ENCODE results near the gene GCKR. TPM values are rescaled to one million over a fixed set of nuclear protein-coding genes. Genes with fewer than 3 reads are reported as not detected.

Gene GCKR
- polyA plus RNA-seq (2013, experiment 1 of 4): 1.8 TPM
- polyA plus RNA-seq (2013, experiment 2 of 4): 1.2 TPM
- polyA plus RNA-seq (2013, experiment 3 of 4): 0.91 TPM
- 0.41 TPM for polyA plus RNA-seq (2013, experiment 4 of 4)

- Histone ChIP-seq H3K4me1 (ENCODE audit: control insufficient read depth, insufficient read depth, low read length) (no peaks in the 10 kb centered on the region), H3K9me3 (ENCODE audit: control insufficient read depth, low read length) (no peaks in the 10 kb centered on the region), H3K36me3 (ENCODE audit: control insufficient read depth, insufficient read depth, low read length) (no peaks in the 10 kb centered on the region), H3K4me3 (ENCODE audit: insufficient read depth, low read depth, low read length) (no peak within 1 kb of the TSS), H3K27me3 (ENCODE audit: control insufficient read depth, insufficient read depth, low read length, poor library complexity, severe bottlenecking) (peaks cover 62% of the 10 kb centered on the region), H3K27ac (ENCODE audit: insufficient read depth, low read depth, low read length, poor library complexity, severe bottlenecking) (no peak within 1 kb of the TSS)
- 91 to 93% methylated on average over 12 of the region's 12 CpGs for WGBS, 2 experiments
Observed at GRCh38 chr2:27496357-27497287, at the start of gene GCKR. TSS of gene GCKR (plus strand) at chr2:27496839. CDS start at chr2:27496905, 66 bp downstream.

- Histone ChIP-seq H3K27ac (ENCODE audit: insufficient read depth, low read depth, low read length, poor library complexity, severe bottlenecking) (no peak overlapping the region), H3K27me3 (ENCODE audit: control insufficient read depth, insufficient read depth, low read length, poor library complexity, severe bottlenecking) (no peaks in the 10 kb centered on the region), H3K9me3 (ENCODE audit: control insufficient read depth, low read length) (no peaks in the 10 kb centered on the region), H3K36me3 (ENCODE audit: control insufficient read depth, insufficient read depth, low read length) (peaks cover 18% of the 10 kb centered on the region), H3K4me1 (ENCODE audit: control insufficient read depth, insufficient read depth, low read length) (no peaks in the 10 kb centered on the region), H3K4me3 (ENCODE audit: insufficient read depth, low read depth, low read length) (no peak overlapping the region)
- 60% methylated on average over 3 of the region's 3 CpGs for WGBS, 2 experiments
Observed at GRCh38 chr2:27448381-27448780, 48.3 kb upstream of the GCKR start.

GRCh38 chr2:27451095-27451494 is 45.5 kb upstream of the GCKR start:
- Histone ChIP-seq H3K9me3 (ENCODE audit: control insufficient read depth, low read length) (no peaks in the 10 kb centered on the region), H3K4me1 (ENCODE audit: control insufficient read depth, insufficient read depth, low read length) (no peaks in the 10 kb centered on the region), H3K36me3 (ENCODE audit: control insufficient read depth, insufficient read depth, low read length) (peaks cover 22% of the 10 kb centered on the region), H3K4me3 (ENCODE audit: insufficient read depth, low read depth, low read length) (no peak overlapping the region), H3K27me3 (ENCODE audit: control insufficient read depth, insufficient read depth, low read length, poor library complexity, severe bottlenecking) (no peaks in the 10 kb centered on the region), H3K27ac (ENCODE audit: insufficient read depth, low read depth, low read length, poor library complexity, severe bottlenecking) (no peak overlapping the region)
- WGBS, 2 experiments: 46 to 48% methylated on average over 1 of the region's 1 CpG

GRCh38 chr2:27453968-27454367 is 42.7 kb upstream of the GCKR start:
- 91 to 93% methylated on average over 7 of the region's 7 CpGs for WGBS, 2 experiments
- H3K27me3 ChIP-seq (ENCODE audit: control insufficient read depth, insufficient read depth, low read length, poor library complexity, severe bottlenecking): no peaks in the 10 kb centered on the region
- H3K4me3 ChIP-seq (ENCODE audit: insufficient read depth, low read depth, low read length): no peak overlapping the region
- no peaks in the 10 kb centered on the region for H3K9me3 ChIP-seq (ENCODE audit: control insufficient read depth, low read length)
- H3K36me3 ChIP-seq (ENCODE audit: control insufficient read depth, insufficient read depth, low read length): peaks cover 25% of the 10 kb centered on the region
- H3K27ac ChIP-seq (ENCODE audit: insufficient read depth, low read depth, low read length, poor library complexity, severe bottlenecking): no peak overlapping the region
- no peaks in the 10 kb centered on the region for H3K4me1 ChIP-seq (ENCODE audit: control insufficient read depth, insufficient read depth, low read length)

- H3K36me3 ChIP-seq (ENCODE audit: control insufficient read depth, insufficient read depth, low read length): peaks cover 11% of the 10 kb centered on the region
- no peak overlapping the region for H3K27ac ChIP-seq (ENCODE audit: insufficient read depth, low read depth, low read length, poor library complexity, severe bottlenecking)
- H3K4me3 ChIP-seq (ENCODE audit: insufficient read depth, low read depth, low read length): no peak overlapping the region
- no peaks in the 10 kb centered on the region for H3K9me3 ChIP-seq (ENCODE audit: control insufficient read depth, low read length)
- H3K4me1 ChIP-seq (ENCODE audit: control insufficient read depth, insufficient read depth, low read length): no peaks in the 10 kb centered on the region
- WGBS, 2 experiments: 96% methylated on average over 8 of the region's 8 CpGs
- no peaks in the 10 kb centered on the region for H3K27me3 ChIP-seq (ENCODE audit: control insufficient read depth, insufficient read depth, low read length, poor library complexity, severe bottlenecking)
Observed at GRCh38 chr2:27461118-27461517, 35.5 kb upstream of the GCKR start.

- no peak overlapping the region for H3K4me3 ChIP-seq (ENCODE audit: insufficient read depth, low read depth, low read length)
- WGBS, 2 experiments: 93 to 95% methylated on average over 7 of the region's 7 CpGs
- no peaks in the 10 kb centered on the region for H3K9me3 ChIP-seq (ENCODE audit: control insufficient read depth, low read length)
- no peaks in the 10 kb centered on the region for H3K4me1 ChIP-seq (ENCODE audit: control insufficient read depth, insufficient read depth, low read length)
- no peak overlapping the region for H3K27ac ChIP-seq (ENCODE audit: insufficient read depth, low read depth, low read length, poor library complexity, severe bottlenecking)
- no peaks in the 10 kb centered on the region for H3K27me3 ChIP-seq (ENCODE audit: control insufficient read depth, insufficient read depth, low read length, poor library complexity, severe bottlenecking)
- no peaks in the 10 kb centered on the region for H3K36me3 ChIP-seq (ENCODE audit: control insufficient read depth, insufficient read depth, low read length)
Observed at GRCh38 chr2:27464443-27464842, 32.2 kb upstream of the GCKR start.

- no peaks in the 10 kb centered on the region for H3K27me3 ChIP-seq (ENCODE audit: control insufficient read depth, insufficient read depth, low read length, poor library complexity, severe bottlenecking)
- H3K27ac ChIP-seq (ENCODE audit: insufficient read depth, low read depth, low read length, poor library complexity, severe bottlenecking): no peak overlapping the region
- no peaks in the 10 kb centered on the region for H3K9me3 ChIP-seq (ENCODE audit: control insufficient read depth, low read length)
- WGBS, 2 experiments: 90 to 92% methylated on average over 4 to 5 of the region's 5 CpGs
- H3K36me3 ChIP-seq (ENCODE audit: control insufficient read depth, insufficient read depth, low read length): peaks cover 6% of the 10 kb centered on the region
- H3K4me1 ChIP-seq (ENCODE audit: control insufficient read depth, insufficient read depth, low read length): no peaks in the 10 kb centered on the region
- H3K4me3 ChIP-seq (ENCODE audit: insufficient read depth, low read depth, low read length): no peak overlapping the region
Observed at GRCh38 chr2:27471961-27472360, 24.7 kb upstream of the GCKR start.

- peaks cover 3% of the 10 kb centered on the region for H3K4me1 ChIP-seq (ENCODE audit: control insufficient read depth, insufficient read depth, low read length)
- H3K36me3 ChIP-seq (ENCODE audit: control insufficient read depth, insufficient read depth, low read length): no peaks in the 10 kb centered on the region
- H3K27ac ChIP-seq (ENCODE audit: insufficient read depth, low read depth, low read length, poor library complexity, severe bottlenecking): no peak overlapping the region
- 44 to 59% methylated on average over 3 of the region's 3 CpGs for WGBS, 2 experiments
- H3K9me3 ChIP-seq (ENCODE audit: control insufficient read depth, low read length): no peaks in the 10 kb centered on the region
- no peaks in the 10 kb centered on the region for H3K27me3 ChIP-seq (ENCODE audit: control insufficient read depth, insufficient read depth, low read length, poor library complexity, severe bottlenecking)
- H3K4me3 ChIP-seq (ENCODE audit: insufficient read depth, low read depth, low read length): no peak overlapping the region
Observed at GRCh38 chr2:27485496-27485895, 11.1 kb upstream of the GCKR start.

GRCh38 chr2:27489118-27489497 is 7.5 kb upstream of the GCKR start:
- Histone ChIP-seq H3K36me3 (ENCODE audit: control insufficient read depth, insufficient read depth, low read length) (no peaks in the 10 kb centered on the region), H3K4me3 (ENCODE audit: insufficient read depth, low read depth, low read length) (peak overlapping the region; percentile 78), H3K9me3 (ENCODE audit: control insufficient read depth, low read length) (no peaks in the 10 kb centered on the region), H3K27ac (ENCODE audit: insufficient read depth, low read depth, low read length, poor library complexity, severe bottlenecking) (peak overlapping the region; percentile 1), H3K27me3 (ENCODE audit: control insufficient read depth, insufficient read depth, low read length, poor library complexity, severe bottlenecking) (peaks cover 10% of the 10 kb centered on the region), H3K4me1 (ENCODE audit: control insufficient read depth, insufficient read depth, low read length) (peaks cover 3% of the 10 kb centered on the region)
- 5 to 10% methylated on average over 11 of the region's 11 CpGs for WGBS, 2 experiments

GRCh38 chr2:27489498-27490397 is 6.9 kb upstream of the GCKR start, which contains the start of gene IFT172:
TSS of gene IFT172 (minus strand) at chr2:27489743. CDS start at chr2:27489653, 90 bp downstream.
- peak within 1 kb of the TSS; percentile 1 for H3K27ac ChIP-seq (ENCODE audit: insufficient read depth, low read depth, low read length, poor library complexity, severe bottlenecking)
- peaks cover 3% of the 10 kb centered on the region for H3K4me1 ChIP-seq (ENCODE audit: control insufficient read depth, insufficient read depth, low read length)
- no peaks in the 10 kb centered on the region for H3K9me3 ChIP-seq (ENCODE audit: control insufficient read depth, low read length)
- H3K4me3 ChIP-seq (ENCODE audit: insufficient read depth, low read depth, low read length): peak within 1 kb of the TSS; percentile 78
- H3K36me3 ChIP-seq (ENCODE audit: control insufficient read depth, insufficient read depth, low read length): no peaks in the 10 kb centered on the region
- H3K27me3 ChIP-seq (ENCODE audit: control insufficient read depth, insufficient read depth, low read length, poor library complexity, severe bottlenecking): peaks cover 16% of the 10 kb centered on the region
- WGBS, 2 experiments: 12% methylated on average over 43 of the region's 43 CpGs

All from ectodermal cell (in vitro differentiated cells).